Endometrium (tissue), 2 donors: Measurements from ENCODE around the gene EPHB3.

Experiments
- FAIRE-seq: peaks from 2 replicates; lab custom pipeline; 2012; peaks lifted over from hg19 to GRCh38; lab: Jason Lieb, UNC
- donor health status: control.
- donor health status: control.

EPHB3 gene

DNA sequence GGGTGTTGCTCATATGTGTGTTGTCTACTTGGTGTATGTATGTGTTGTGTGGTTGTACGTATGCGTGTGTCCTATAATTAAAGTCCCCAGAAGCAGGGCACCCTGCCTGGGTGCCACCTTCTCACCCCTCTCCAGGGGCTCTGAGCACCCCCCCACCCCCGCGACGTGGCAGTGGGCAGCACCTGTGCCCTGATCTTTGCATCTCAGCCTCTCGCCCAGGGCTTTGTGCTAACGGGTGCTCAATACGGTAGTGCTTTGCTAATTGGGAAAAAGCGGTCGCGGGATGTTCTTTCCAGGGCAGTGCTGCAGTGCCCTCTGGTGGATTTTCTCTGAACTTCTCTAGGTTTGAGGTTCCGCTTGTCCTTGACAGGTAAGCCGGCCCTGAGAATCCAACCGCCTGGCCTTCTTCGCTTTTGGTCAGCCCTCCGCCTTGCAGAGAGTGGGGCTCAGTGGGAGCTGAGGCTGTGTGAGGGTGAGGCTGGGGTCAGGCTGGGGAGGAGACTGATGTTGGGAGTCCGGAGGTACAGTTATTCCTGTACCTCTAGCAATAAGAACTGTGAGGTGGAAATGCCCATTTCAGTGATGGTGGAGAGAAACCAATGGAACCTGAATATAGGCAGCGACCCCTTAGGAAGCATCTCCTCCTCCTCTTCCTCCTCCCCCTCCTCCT lies 17.6 kb upstream of the EPHB3 start:
- no peak for FAIRE-seq

DNA sequence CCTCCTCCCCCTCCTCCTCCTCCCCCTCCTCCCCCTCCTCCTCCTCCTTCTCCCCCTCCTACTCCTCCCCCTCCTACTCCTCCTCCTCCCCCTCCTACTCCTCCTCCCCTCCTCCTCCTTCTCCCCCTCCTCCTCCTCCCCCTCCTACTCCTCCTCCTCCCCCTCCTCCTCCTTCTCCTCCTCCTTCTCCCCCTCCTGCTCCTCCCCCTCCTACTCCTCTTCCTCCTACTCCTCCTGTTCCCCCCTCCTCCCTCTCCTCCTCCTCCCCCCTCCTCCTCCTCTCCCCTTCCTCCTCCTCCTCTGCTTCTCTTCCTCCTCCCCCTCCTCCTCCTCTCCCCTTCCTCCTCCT lies 17.1 kb upstream of the EPHB3 start:
- FAIRE-seq: no peak

DNA sequence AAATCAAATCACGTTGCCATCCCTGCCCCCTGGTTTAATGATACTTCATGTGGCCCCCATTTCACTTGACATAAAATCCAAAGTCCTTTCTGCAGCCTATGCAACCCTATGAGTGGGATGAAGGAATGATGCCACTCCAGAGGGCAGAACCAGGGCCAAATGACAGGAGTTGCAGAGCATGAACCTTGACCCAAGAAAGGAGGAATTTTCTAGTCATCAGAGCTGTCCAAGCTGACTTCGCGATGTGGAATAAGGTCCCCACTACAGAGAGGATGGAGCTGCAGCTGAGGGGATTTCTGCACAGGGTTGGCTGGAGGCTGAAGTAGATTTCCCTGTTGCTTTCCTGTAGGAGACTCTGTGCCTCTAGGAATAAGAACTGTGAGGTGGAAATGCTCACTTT lies 15.8 kb upstream of the EPHB3 start:
- no peak for FAIRE-seq

DNA sequence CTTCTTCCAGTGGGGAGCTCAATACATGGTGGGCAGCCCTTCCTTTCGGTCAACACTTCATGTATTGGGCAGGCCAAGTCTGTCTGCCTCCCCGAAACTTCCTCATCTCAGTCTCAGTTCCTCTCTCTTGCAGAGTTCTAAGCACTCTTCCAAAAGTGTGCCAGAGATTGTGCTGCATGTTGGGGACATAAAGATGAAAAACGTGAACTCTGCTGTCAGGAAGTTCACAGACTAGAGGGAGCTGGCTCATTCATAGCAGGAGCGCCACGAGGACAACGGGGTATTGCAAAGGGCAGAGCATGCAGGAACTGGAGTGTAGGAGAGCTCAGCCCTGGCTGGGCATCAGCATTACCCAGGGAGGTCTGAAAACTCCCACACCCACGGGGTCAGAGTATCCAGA lies 15.3 kb upstream of the EPHB3 start:
- FAIRE-seq: no peak

GRCh38 chr3:184549796-184550577 lies 11.6 kb upstream of the EPHB3 start:
- FAIRE-seq: no peak

DNA sequence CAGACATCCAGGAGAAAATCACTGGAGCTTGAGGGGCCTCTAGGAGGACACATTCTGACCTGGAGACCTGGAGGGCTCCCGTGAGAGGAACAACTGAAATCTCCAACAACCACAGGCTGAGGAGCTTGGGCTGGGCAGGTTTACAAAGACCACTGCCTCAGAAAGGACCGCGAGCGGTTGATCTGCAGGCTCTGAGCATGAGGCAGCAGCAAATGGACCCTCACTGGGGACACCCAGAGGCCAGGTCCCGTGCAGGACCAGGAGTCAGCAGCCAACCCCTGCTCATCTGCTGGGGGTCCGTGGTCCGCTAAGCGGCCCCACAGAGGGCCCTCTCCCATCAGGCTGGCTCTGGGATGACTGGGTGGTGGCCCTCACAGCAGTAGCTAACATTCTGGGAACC lies 10.5 kb upstream of the EPHB3 start:
- FAIRE-seq: no peak

DNA sequence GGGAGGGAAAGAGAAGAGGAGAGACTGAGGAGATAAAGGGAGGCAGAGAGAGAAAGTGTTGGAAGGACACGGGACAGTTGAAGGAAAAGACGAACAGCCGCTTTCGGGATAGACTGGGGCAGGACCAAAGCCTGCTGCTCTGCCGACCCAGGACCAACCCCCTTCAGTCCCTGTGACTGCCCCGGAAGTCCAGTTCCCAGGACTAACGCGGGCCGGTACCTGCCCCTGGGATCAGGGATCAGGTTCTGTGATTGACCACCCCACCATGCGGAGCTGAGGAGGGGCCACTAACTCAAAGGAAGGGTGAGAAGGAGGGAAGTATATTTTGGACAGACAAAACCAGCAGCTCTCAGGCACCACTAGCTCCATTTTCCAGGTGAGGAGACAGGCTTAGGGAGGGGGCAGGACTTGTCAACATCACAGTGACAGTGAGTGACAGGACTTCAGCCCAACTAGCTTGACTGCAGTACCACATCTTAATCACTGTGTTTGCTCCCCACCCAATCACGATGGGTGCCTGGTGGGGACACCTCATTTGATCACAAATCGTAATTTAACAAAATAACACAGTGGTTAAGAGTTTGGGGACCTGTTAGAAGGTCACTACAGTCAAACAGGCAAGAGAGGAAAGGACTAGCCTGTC lies 9.8 kb upstream of the EPHB3 start:
- no peak for FAIRE-seq

DNA sequence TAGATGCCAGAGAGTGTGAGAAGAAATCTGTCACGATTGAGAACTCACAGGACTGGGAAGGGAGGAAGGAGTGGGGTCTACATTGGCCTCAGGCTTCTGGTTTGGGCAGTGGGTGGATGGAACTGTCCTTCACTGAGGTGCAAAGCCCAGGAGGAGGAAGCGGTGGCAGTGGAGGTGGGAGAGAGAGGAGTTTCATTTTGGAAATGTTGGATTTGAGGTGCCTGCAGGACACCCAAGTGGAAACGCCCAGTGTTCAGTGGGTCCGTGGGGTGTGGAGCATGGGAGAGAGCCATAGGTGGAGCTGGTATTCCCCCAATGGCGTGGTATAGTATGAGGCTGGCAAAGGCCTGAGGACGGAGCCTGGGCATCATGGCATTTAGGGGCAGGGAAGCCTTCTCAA lies 9.3 kb upstream of the EPHB3 start:
- FAIRE-seq: no peak

DNA sequence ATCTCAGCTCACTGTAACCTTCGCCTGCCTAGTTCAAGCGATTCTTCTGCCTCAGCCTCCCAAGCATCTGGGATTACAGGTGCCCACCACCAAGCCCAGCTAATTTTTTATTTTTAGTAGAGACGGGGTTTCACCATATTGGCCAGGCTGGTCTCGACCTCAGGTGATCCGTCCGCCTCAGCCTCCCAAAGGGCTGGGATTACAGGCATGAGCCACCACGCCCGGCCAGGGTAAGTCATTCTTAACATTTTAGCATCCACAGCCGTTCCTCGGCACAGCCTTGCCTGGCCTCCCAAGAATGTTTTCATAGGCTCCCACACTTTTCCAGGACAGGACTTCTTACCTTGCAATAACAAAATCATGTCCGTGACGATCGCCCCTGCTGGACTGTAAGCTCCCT lies 8.7 kb upstream of the EPHB3 start:
- no peak for FAIRE-seq

DNA sequence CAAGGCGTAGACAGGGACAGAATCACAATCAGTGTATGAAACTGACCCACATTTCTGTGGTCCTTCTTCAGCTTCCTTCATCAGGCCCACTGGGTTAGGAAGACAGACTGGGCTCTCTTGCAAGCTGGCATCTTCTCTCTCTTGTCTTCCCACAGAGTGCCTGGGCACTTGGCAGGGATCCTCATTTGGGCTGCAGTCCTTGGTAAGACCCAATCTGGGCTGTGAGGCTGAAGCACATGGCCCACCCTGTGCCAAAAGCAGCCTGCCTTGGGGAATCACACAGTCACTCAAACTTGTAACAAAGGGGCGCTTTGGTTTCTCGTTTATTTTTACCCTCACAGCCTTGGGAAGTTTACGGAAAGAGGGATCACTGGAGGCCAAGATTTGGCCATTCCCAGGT lies 8.2 kb upstream of the EPHB3 start:
- no peak for FAIRE-seq

DNA sequence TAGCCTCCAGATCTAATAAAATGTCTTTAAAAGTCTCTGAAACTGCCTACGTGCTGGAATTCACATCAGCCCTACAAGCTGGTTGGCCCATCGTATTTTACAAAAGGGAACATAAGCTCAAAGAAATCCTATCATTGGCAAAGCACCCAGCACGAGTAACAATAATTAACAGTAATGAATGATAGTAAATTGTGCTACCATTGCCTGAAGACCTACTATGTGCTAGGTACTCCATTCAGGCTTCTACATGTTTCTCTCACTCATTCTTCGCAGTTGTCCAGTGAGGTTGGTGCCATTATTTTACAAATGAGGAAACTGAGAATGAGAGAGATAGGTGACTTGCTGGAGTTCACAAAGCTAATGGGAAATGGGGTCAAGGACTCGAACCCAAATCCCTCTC lies 7.1 kb upstream of the EPHB3 start:
- no peak for FAIRE-seq

DNA sequence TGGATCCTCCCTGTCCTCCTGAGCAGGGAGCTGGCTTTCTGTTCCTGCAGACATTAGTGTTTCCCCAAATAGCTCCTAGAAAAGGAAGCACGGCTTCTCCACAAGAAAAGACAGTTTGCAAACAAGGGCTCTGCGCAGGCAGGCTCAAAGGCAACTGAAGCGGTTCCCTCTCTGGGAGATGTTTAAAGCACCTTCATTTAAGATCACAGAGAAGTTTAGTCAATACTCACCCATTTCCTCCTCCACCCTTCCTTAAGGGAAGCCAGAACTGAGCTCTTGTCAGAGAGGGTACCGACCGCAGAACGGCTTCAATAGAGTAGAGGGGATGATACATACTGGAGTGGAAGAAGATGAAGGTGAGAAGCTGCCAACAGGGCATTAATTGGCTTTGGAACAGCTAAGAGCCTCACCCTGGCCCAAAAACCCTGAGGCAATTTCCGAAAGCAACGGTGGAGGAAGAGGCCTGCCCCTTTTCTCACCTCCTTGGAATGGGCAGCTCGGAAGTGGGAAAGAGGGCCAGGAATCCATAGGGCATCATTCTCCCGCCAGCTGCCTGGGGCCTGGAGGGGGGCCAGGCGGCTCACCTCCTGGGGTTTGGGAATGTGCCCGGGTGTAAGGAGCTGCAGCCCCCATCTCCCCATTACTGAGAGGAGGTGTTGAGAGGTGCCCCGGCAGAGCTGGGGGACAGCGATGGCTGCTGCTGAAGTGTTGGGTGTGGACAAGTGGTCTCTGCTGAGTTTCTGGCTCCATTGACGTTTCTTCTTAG lies 4.8 kb upstream of the EPHB3 start:
- FAIRE-seq: no peak

- FAIRE-seq: no peak
Measured at GRCh38 chr3:184557348-184557950, 4.1 kb upstream of the EPHB3 start.

DNA sequence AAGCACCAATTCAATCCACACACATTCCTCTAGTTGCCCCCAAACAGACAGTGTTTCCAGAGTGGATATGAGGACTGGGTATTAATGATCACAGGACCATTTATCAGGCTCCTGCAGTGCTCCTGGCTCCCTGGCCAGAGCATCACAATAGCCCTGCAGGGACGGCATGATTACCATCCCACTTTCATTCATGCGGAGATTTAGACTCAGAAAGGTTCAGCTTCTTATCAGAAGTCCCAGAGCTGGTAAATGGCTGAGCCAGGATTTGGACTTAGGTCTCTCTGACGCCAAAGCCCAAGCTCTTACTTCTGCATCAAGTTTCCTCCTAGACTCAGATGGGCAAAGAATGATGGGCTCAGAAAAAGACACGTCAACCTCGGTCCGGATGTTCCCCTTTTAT lies 2.9 kb upstream of the EPHB3 start:
- no peak for FAIRE-seq

GRCh38 chr3:184559336-184559735 lies 2.2 kb upstream of the EPHB3 start:
- no peak for FAIRE-seq

- FAIRE-seq: no peak
Measured at GRCh38 chr3:184560531-184560930, 1.1 kb upstream of the EPHB3 start.

- FAIRE-seq: no peak
Measured at GRCh38 chr3:184561913-184562877, 610 bp downstream of the EPHB3 start.

DNA sequence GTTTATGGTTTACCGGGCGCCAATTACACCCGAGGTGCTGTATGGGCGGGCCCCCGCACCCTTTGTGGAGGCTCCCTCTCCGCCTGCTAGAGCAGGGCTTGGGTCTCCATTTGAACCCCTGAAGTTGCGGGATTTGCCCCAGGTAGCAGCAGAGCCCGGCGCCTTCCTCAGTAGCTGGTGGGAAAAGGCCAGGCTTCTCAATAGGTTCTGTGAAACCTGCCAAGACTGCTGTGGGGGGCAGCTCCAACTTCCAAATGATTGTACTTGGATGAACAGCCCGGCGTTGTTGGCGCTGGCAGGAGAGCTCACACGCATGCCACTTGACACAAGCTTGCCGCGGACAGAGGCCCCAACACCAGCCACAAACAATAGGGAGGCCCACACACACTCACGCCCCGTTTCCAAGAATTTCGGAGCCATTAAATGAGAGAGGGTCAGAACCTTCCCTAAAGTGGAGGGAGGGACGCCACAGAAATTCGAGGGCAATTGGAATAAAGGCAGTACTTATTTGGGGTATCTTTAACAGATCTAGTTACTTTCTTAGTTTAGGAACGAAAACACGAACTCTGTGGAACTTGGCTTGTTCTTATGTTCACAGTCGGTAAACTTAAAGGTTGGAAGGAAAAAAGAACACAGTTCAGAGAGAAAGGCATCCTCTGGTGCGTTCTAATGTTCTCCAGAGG lies 1.4 kb downstream of the EPHB3 start:
- FAIRE-seq: no peak

DNA sequence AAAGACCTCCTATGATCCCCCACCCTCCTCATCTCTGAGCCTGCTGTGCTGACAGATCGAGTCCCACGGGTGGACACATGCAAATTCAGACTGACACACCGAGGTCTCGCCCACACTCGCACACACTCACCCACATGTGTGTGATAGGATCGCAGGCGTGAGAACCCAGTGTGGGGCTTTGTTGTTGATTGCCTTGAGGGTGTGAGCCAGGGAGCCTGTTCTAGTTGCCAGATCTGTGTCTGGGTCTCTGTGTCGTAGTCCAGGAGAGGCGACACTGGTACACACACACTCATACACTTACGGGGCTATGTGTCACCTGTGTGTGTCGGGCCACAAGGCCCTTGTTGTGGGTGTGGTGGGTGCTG lies 2.0 kb downstream of the EPHB3 start:
- no peak for FAIRE-seq

DNA sequence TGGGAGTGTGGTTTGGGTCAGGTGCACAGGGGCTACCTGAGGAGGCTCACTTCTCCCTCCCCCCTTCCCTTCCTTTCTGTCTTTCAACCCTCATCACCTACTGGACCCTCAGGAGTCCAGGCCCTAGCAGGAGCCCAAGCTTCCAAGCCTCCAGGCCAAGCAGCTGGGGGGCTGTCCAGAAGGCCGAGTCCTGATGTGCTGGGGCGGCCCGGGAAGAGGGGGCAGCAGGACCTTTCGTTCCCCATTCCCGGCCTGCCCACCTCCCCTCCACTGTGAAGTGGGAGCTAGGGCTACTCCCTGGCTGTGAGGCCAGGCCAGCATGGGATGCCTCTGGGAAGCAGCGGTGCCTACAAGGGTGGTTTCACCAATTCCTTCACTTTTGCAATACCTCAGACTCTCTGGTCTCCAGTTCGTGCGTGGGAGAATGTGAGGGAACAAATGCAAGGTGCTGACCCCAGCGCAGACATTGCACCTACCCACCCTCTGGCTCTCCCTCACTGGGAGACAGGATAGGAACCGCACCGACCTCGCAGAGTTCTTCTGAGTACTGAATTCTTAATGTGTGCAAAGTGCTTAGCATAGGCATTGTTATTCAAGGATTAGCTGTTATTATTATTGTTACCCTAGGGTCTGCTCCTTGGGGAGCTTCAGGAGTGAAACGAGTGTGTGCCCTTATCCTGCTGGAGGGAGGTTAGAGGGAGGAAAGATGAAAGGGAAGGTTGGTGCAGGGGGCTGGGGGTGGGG lies 2.5 kb downstream of the EPHB3 start:
- FAIRE-seq: no peak
